GM18502 (cell line): Measurements from ENCODE around the gene EIF2B2.

Experiments
- ATAC-seq: cut with Tn5 transposase; IDR thresholded peaks from one replicate; pipeline ENCODE4 v1.9.1; 2021; ENCODE audit warnings: mild to moderate bottlenecking; ENCODE audit not compliant: unreplicated experiment, poor library complexity

EIF2B2 gene

GRCh38 chr14:74973003-74973653 is 29.6 kb upstream of the EIF2B2 start:
- no peak for ATAC-seq

- ATAC-seq, result no peak
Measured at GRCh38 chr14:74973905-74974363, 28.8 kb upstream of the EIF2B2 start.

- no peak for ATAC-seq
Measured at GRCh38 chr14:74974364-74975058, 28.2 kb upstream of the EIF2B2 start.

GRCh38 chr14:74975059-74975810 is 27.5 kb upstream of the EIF2B2 start:
- ATAC-seq, result no peak

- ATAC-seq, result no peak
Measured at GRCh38 chr14:74976264-74977113, 26.2 kb upstream of the EIF2B2 start.

- no peak for ATAC-seq
Measured at GRCh38 chr14:74977164-74977900, 25.4 kb upstream of the EIF2B2 start.

GRCh38 chr14:74977901-74978385 is 24.8 kb upstream of the EIF2B2 start:
- ATAC-seq, result no peak

GRCh38 chr14:74978416-74978947 is 24.2 kb upstream of the EIF2B2 start:
- ATAC-seq, result no peak

- no peak for ATAC-seq
Measured at GRCh38 chr14:74979029-74979428, 23.7 kb upstream of the EIF2B2 start.

- no peak for ATAC-seq
Measured at GRCh38 chr14:74979442-74980397, 23.0 kb upstream of the EIF2B2 start.

GRCh38 chr14:74980398-74980730 is 22.4 kb upstream of the EIF2B2 start:
- no peak for ATAC-seq

GRCh38 chr14:74980731-74981461 is 21.8 kb upstream of the EIF2B2 start:
- no peak for ATAC-seq

GRCh38 chr14:74981462-74981782 is 21.3 kb upstream of the EIF2B2 start:
- no peak for ATAC-seq

GRCh38 chr14:74981833-74982232 is 20.9 kb upstream of the EIF2B2 start:
- no peak for ATAC-seq

- ATAC-seq, result no peak
Measured at GRCh38 chr14:74982661-74983060, 20.1 kb upstream of the EIF2B2 start.

- ATAC-seq, result no peak
Measured at GRCh38 chr14:74983343-74983742, 19.4 kb upstream of the EIF2B2 start.

- ATAC-seq, result no peak
Measured at GRCh38 chr14:74984236-74985027, 18.3 kb upstream of the EIF2B2 start.
